Measurements from ENCODE around the gene CRYGD.

DNA sequence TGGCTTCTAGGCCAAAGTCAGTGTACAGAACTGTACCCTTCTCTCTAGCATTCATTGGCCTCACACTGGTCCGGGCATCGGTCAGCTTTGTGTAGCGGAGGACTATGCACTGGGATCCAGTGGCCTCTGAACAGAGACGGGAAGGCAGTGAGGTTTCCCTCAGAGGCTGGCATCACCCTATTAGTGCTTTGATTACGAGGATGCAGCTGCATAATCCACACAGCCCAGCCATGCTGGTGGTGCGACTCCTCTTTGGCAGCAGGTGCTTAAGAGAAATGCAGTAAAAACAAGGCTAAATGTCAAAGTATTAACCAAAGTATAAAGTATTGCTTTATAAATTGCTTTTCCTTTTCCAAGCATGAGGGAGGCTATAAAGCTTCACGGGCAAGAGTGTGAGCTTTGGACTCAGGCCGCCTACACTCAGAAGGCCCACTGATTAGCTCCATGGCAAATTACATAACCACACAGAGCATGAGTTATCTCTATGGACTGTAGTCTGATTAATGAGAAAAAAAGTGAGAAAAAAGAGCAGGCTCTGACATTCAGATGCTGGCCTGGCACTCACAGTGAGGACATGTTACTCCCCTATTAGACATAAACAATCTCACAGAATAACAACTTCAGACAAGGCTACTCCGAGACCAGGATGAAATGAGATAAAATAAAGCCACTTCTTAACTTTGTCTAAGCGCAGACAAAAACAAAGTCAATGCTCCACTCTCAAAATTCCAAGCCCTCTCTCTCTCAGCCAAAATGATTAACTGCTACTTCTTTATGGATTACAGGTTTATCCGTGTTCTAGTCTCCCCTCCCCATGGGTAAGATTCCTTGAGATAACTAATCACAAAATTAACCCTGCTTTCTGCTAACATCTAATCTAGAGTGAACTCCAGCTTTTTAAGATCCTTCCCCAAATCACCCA lies 11.7 kb upstream of the CRYGD start:
- TF ChIP-seq, protein P1, sequence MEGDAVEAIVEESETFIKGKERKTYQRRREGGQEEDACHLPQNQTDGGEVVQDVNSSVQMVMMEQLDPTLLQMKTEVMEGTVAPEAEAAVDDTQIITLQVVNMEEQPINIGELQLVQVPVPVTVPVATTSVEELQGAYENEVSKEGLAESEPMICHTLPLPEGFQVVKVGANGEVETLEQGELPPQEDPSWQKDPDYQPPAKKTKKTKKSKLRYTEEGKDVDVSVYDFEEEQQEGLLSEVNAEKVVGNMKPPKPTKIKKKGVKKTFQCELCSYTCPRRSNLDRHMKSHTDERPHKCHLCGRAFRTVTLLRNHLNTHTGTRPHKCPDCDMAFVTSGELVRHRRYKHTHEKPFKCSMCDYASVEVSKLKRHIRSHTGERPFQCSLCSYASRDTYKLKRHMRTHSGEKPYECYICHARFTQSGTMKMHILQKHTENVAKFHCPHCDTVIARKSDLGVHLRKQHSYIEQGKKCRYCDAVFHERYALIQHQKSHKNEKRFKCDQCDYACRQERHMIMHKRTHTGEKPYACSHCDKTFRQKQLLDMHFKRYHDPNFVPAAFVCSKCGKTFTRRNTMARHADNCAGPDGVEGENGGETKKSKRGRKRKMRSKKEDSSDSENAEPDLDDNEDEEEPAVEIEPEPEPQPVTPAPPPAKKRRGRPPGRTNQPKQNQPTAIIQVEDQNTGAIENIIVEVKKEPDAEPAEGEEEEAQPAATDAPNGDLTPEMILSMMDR (IDR thresholded peaks at IDR 0.05), result no peak
- TF ChIP-seq EZH2 (IDR thresholded peaks at IDR 0.05) (no peak), EZH2phosphoT487 (IDR thresholded peaks at IDR 0.05) (no peak)

All from neural progenitor cell (in vitro differentiated cells).